Gastroesophageal sphincter (tissue), 4 donors: ENCODE data around the gene CNTNAP1. TPM values are rescaled to one million over a fixed set of nuclear protein-coding genes. Genes with fewer than 3 reads are reported as not detected.

Source experiments
- ATAC-seq: fragments of 150-250 bp; one replicate; pipeline ENCODE4 v1.9.1; 2016; ENCODE audit warnings: mild to moderate bottlenecking, moderate library complexity
- H3K27ac ChIP-seq, 4 donors: fragments of 200-600 bp; sonication (generic) in 3 of 4; 1 replicate in 3 of 4; 2 replicates in 1 of 4; pipeline ENCODE4 v1.5.1; 2016 to 2019
- H3K27me3 ChIP-seq: fragments of 200-600 bp; sonication (generic); one replicate; pipeline ENCODE4 v1.5.1; 2019
- H3K36me3 ChIP-seq, 2 donors: fragments of 200-600 bp; sonication (generic); one replicate each; pipeline ENCODE4 v1.5.1; 2019; ENCODE audit warnings: control low read depth in 1 of 2
- H3K4me1 ChIP-seq, 3 donors: fragments of 200-600 bp; sonication (generic); 1 replicate in 2 of 3; 2 replicates in 1 of 3; pipeline ENCODE4 v1.5.1; 2016 to 2019; ENCODE audit warnings: control low read depth in 2 of 3
- H3K4me3 ChIP-seq, 2 donors: fragments of 200-600 bp; sonication (generic); one replicate each; pipeline ENCODE4 v1.5.1; 2019; ENCODE audit warnings: mild to moderate bottlenecking in 1 of 2, moderate library complexity in 1 of 2
- H3K9me3 ChIP-seq, 3 donors: fragments of 200-600 bp; sonication (generic); one replicate each; pipeline ENCODE4 v1.5.1; 2017 to 2019; ENCODE audit warnings: control low read depth in 2 of 3
- CTCF ChIP-seq, 4 experiments: fragments of 200-600 bp in 2 of 4; fragments of 450-650 bp in 2 of 4; sonication (generic) in 1 of 4; IDR thresholded peaks; one replicate each; pipeline ENCODE4 v1.5.1; 2017 to 2019; ENCODE audit warnings: antibody characterized with exemption in 4 of 4, mild to moderate bottlenecking in 2 of 4, moderate library complexity in 2 of 4
- EP300 ChIP-seq: sonication (generic); formaldehyde crosslinking; IDR thresholded peaks from one replicate; pipeline ENCODE4 v1.6.1; 2017; ENCODE audit warnings: antibody characterized with exemption, mild to moderate bottlenecking
- POLR2A ChIP-seq, 2 donors: fragments of 450-650 bp; IDR thresholded peaks; one replicate each; pipeline ENCODE4 v1.6.1; 2017; ENCODE audit warnings: antibody characterized with exemption in 2 of 2, mild to moderate bottlenecking in 2 of 2, moderate library complexity in 1 of 2
- POLR2AphosphoS5 ChIP-seq: sonication (generic); formaldehyde crosslinking; IDR thresholded peaks from one replicate; pipeline ENCODE4 v1.6.1; 2017; ENCODE audit warnings: antibody characterized with exemption
- WGBS, 2 donors: methylation state at CpG; one replicate each; pipeline ENCODE4 v1.1.5; 2018; ENCODE audit warnings: low coverage in 1 of 2; 5-methylcytosine and 5-hydroxymethylcytosine counted together
- total RNA-seq, 4 donors: library from RNA; depleted of rRNA; stranded (reverse); fragments of >200 nt; gene quantifications; one replicate each; pipeline ENCODE4 v1.1.0, GENCODE V29; 2016

CNTNAP1 gene
- total RNA-seq, 4 donors from 2014 or later, result 1.7 to 14.5 (median 9.1) TPM

GRCh38 chr17:42679492-42680330, 2.6 kb upstream of the CNTNAP1 start:
- Histone ChIP-seq H3K27ac (peak overlapping the region; percentile 94 to 99 (median 98)), H3K27me3 (no peaks in the 10 kb centered on the region), H3K36me3 (no peaks in the 10 kb centered on the region), H3K9me3 (no peaks in the 10 kb centered on the region), H3K4me3 (peak overlapping the region; percentile 23 to 81), H3K4me1 (peaks cover 3 to 85% (median 48%) of the 10 kb centered on the region in 3 donors)
- WGBS, 2 donors, result no CpG with 5 or more reads among the region's 78 CpGs
- ATAC-seq, result peak; percentile 38
- TF ChIP-seq POLR2AphosphoS5 (peak; percentile 44), CTCF (IDR thresholded peaks at IDR 0.05) (peak in 3 of 4 experiments; percentile 97 to 98 (median 97)), POLR2A (IDR thresholded peaks at IDR 0.05) (peak in 1 of 2 donors; percentile 33), EP300 (no peak)

- TF ChIP-seq POLR2AphosphoS5 (no peak), POLR2A (IDR thresholded peaks at IDR 0.05) (no peak), CTCF (IDR thresholded peaks at IDR 0.05) (no peak), EP300 (no peak)
- ATAC-seq, result no peak
- Histone ChIP-seq H3K27ac (peak overlapping the region; percentile 94 to 99 (median 98)), H3K27me3 (no peaks in the 10 kb centered on the region), H3K9me3 (no peaks in the 10 kb centered on the region), H3K4me1 (peaks cover 3 to 83% (median 43%) of the 10 kb centered on the region in 3 donors), H3K36me3 (peaks cover 0 to 6% of the 10 kb centered on the region in 2 donors), H3K4me3 (peak overlapping the region; percentile 23 to 81)
- 29 to 70% methylated on average over 2 of the region's 20 CpGs for WGBS, 2 donors
Observed at GRCh38 chr17:42680331-42680808, 2.0 kb upstream of the CNTNAP1 start.

- 0% methylated on average over 5 to 6 of the region's 34 CpGs for WGBS, 2 donors
- no peak for ATAC-seq
- H3K27me3 ChIP-seq, result no peaks in the 10 kb centered on the region
- peaks cover 3 to 73% (median 43%) of the 10 kb centered on the region in 3 donors for H3K4me1 ChIP-seq
- no peak for TF ChIP-seq CTCF (IDR thresholded peaks at IDR 0.05)
- no peak for TF ChIP-seq POLR2AphosphoS5
- TF ChIP-seq POLR2A (IDR thresholded peaks at IDR 0.05), result no peak
- no peak for TF ChIP-seq EP300
- H3K9me3 ChIP-seq, result no peaks in the 10 kb centered on the region
- H3K36me3 ChIP-seq, result peaks cover 0 to 31% of the 10 kb centered on the region in 2 donors
- H3K27ac ChIP-seq, result peak overlapping the region; percentile 22 to 99 (median 70)
- peak overlapping the region; percentile 31 to 56 for H3K4me3 ChIP-seq
Observed at GRCh38 chr17:42682722-42683403, 532 bp downstream of the CNTNAP1 start.

GRCh38 chr17:42683407-42684034, 1.2 kb downstream of the CNTNAP1 start:
- WGBS, 2 donors, result 0% methylated on average over 1 of the region's 25 CpGs; no CpG with 5 or more reads in 1 of the 2 donors
- Histone ChIP-seq H3K4me1 (peaks cover 3 to 67% (median 42%) of the 10 kb centered on the region in 3 donors), H3K36me3 (peaks cover 0 to 38% of the 10 kb centered on the region in 2 donors), H3K4me3 (peak overlapping the region; percentile 10 to 56), H3K27me3 (no peaks in the 10 kb centered on the region), H3K27ac (peak overlapping the region; percentile 36 to 99 (median 70)), H3K9me3 (no peaks in the 10 kb centered on the region)
- TF ChIP-seq CTCF (IDR thresholded peaks at IDR 0.05) (no peak), POLR2A (IDR thresholded peaks at IDR 0.05) (no peak), EP300 (no peak), POLR2AphosphoS5 (peak; percentile 44)
- peak; percentile 26 for ATAC-seq
